Measurements from ENCODE around the gene TTC6. TPM values are rescaled to one million over a fixed set of nuclear protein-coding genes. Genes with fewer than 3 reads are reported as not detected.

Gene TTC6
- total RNA-seq, 4 donors from 2014 or later = not detected

DNA sequence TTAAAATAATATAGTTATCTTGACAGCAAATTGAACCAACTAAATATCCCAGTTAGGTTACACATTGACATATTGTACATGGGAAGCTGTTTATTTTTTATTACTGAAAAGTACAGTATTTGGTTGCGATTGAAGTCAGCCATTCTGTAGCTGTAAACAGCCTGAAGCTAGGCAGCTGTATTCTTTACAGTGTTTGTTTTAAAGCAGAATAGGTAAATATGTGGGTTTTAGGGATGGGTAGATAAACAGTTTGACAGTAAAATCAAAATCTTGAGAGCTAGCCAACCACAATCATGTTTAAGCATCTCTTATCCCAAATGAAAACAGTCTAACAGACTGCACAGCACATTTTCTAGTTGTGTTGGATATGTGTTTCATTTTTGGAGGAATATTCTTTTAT, 45.7 kb downstream of the TTC6 start:
- no peaks in the 10 kb centered on the region for H3K4me1 ChIP-seq
- no peak for ATAC-seq
- H3K27me3 ChIP-seq = no peaks in the 10 kb centered on the region
- no peak overlapping the region for H3K4me3 ChIP-seq
- DNase-seq = no peak
- no peak for TF ChIP-seq POLR2A (IDR thresholded peaks at IDR 0.05)
- TF ChIP-seq, protein P1, sequence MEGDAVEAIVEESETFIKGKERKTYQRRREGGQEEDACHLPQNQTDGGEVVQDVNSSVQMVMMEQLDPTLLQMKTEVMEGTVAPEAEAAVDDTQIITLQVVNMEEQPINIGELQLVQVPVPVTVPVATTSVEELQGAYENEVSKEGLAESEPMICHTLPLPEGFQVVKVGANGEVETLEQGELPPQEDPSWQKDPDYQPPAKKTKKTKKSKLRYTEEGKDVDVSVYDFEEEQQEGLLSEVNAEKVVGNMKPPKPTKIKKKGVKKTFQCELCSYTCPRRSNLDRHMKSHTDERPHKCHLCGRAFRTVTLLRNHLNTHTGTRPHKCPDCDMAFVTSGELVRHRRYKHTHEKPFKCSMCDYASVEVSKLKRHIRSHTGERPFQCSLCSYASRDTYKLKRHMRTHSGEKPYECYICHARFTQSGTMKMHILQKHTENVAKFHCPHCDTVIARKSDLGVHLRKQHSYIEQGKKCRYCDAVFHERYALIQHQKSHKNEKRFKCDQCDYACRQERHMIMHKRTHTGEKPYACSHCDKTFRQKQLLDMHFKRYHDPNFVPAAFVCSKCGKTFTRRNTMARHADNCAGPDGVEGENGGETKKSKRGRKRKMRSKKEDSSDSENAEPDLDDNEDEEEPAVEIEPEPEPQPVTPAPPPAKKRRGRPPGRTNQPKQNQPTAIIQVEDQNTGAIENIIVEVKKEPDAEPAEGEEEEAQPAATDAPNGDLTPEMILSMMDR (IDR thresholded peaks at IDR 0.05 in 4 of 5, conservative IDR thresholded peaks at IDR 0.05 in 1 of 5) = no peak
- H3K36me3 ChIP-seq = no peaks in the 10 kb centered on the region
- H3K9me3 ChIP-seq = no peaks in the 10 kb centered on the region
- H3K27ac ChIP-seq = no peak overlapping the region
- intact Hi-C loops (cut with DNase I; ENCODE audit: low total_unique reads) = no loop called here
- in situ Hi-C loops (cut with MboI; ENCODE audit: low sequenced_read_pairs in 4 of 4) = no loop called here

DNA sequence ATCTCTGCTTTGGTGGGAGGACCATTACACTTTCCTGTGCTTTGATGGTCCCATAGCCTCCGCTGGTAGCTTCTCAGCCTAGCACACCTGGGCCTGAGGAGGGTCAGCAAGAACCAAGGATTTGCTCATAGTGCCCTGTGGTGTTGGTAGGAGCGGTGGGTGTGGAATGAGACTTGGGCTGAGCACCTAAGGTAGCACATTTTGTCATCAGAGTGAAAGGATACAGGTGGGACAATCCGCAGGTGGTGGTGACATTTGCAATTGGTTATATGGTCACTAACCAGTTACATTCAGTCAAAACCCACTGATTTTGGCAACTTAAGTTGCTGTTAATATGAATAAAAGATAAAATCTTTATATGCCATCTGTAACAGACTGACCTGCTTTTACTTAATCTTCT, 46.7 kb downstream of the TTC6 start:
- ATAC-seq (no peak), DNase-seq (no peak)
- no peak overlapping the region for H3K4me3 ChIP-seq
- TF ChIP-seq, protein P1 (IDR thresholded peaks at IDR 0.05 in 4 of 5, conservative IDR thresholded peaks at IDR 0.05 in 1 of 5) = no peak
- TF ChIP-seq POLR2A (IDR thresholded peaks at IDR 0.05) = no peak
- no peaks in the 10 kb centered on the region for H3K27me3 ChIP-seq
- H3K27ac ChIP-seq = no peak overlapping the region
- no peaks in the 10 kb centered on the region for H3K9me3 ChIP-seq
- no peaks in the 10 kb centered on the region for H3K36me3 ChIP-seq
- intact Hi-C loops (cut with DNase I; ENCODE audit: low total_unique reads) = no loop called here
- H3K4me1 ChIP-seq = no peaks in the 10 kb centered on the region
- in situ Hi-C loops (cut with MboI; ENCODE audit: low sequenced_read_pairs in 4 of 4) = no loop called here

DNA sequence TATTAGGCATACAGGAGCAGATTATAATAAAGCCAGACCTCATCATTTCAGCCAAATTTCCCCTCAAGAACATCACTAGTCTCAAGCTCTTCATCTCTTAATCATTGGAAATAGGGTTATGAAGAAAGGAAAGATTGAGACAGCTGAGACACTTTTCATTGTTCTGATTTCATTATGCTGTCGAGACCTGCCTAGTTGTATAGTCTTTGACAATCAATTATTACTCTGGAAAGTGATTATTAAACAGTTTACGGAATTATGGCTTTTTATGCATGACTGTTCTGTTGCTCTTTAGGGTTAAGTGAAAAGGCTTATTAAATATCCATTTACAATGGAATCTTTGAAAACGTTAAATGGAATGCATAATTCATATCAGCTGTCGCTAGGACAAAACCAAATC, 48.3 kb downstream of the TTC6 start:
- H3K4me3 ChIP-seq = no peak overlapping the region
- in situ Hi-C loops (cut with MboI; ENCODE audit: low sequenced_read_pairs in 4 of 4) = no loop called here
- H3K27me3 ChIP-seq = no peaks in the 10 kb centered on the region
- DNase-seq (no peak), ATAC-seq (no peak)
- no peak for TF ChIP-seq POLR2A (IDR thresholded peaks at IDR 0.05)
- TF ChIP-seq, protein P1 (IDR thresholded peaks at IDR 0.05 in 4 of 5, conservative IDR thresholded peaks at IDR 0.05 in 1 of 5) = no peak
- H3K27ac ChIP-seq = no peak overlapping the region
- intact Hi-C loops (cut with DNase I; ENCODE audit: low total_unique reads) = no loop called here
- no peaks in the 10 kb centered on the region for H3K36me3 ChIP-seq
- no peaks in the 10 kb centered on the region for H3K4me1 ChIP-seq
- H3K9me3 ChIP-seq = no peaks in the 10 kb centered on the region

Other genes with a start within 250 kb of the TTC6 start
- gene FOXA1, start 380 bp upstream of the TTC6 start, total RNA-seq = under 1 TPM in 2 of 4 donors, not detected in 2; 0.09 to 0.44 TPM

Data from gastrocnemius medialis (tissue), 4 donors.